NT2/D1 (cell line): ENCODE data around the gene CDH13.

ENCODE experiments used
- SUZ12 ChIP-seq: IDR thresholded peaks from 2 replicates; pipeline ENCODE4 v1.6.1; 2011; ENCODE audit not compliant: insufficient read length, insufficient read depth; ENCODE audit errors: extremely low read depth
- YY1 ChIP-seq: IDR thresholded peaks from 2 replicates; pipeline ENCODE4 v1.6.1; 2011; ENCODE audit not compliant: insufficient read length, insufficient read depth
- ZNF274 ChIP-seq: IDR thresholded peaks from 2 replicates; pipeline ENCODE4 v1.6.1; 2011; ENCODE audit warnings: mild to moderate bottlenecking, low read depth, low read length

GRCh38 chr16:82993415-82993814 is 366.6 kb downstream of the CDH13 start:
- no peak for TF ChIP-seq SUZ12
- no peak for TF ChIP-seq YY1
- TF ChIP-seq ZNF274 = no peak
